H1 (cell line): ENCODE measurements around the gene RNU1-4. TPM values are rescaled to one million over a fixed set of nuclear protein-coding genes. Genes with fewer than 3 reads are reported as not detected.
"Not testable (repeated sequence)": the region's sequence is repeated elsewhere in the genome, so short reads cannot be mapped to it uniquely, and the experiment has no call there.

ENCODE experiments used
- CTCF ChIA-PET: fragments of 300-600 bp; sonication (Branson Sonifier 250); formaldehyde crosslinking; loops from one replicate; lab custom pipeline; 2021; ENCODE audit not compliant: partially characterized antibody; lab: Charles Lee
- POLR2A ChIA-PET: fragments of 300-600 bp; sonication (Branson Sonifier 250); formaldehyde crosslinking; loops from one replicate; lab custom pipeline; 2021; ENCODE audit warnings: inconsistent platforms; ENCODE audit not compliant: partially characterized antibody; lab: Charles Lee
- DNase-seq, 2 experiments: peaks; one replicate each; pipeline versions ENCODE4 v3.0.0 to v3.0.0-alpha.2; 2010 to 2022; ENCODE audit warnings: low spot score in 2 of 2, low read depth in 1 of 2, mixed read lengths in 1 of 2
- FAIRE-seq: peaks from 2 replicates; lab custom pipeline; 2011; peaks lifted over from hg19 to GRCh38; lab: Jason Lieb, UNC
- H2AFZ ChIP-seq: 2 replicates; pipeline ENCODE4 v1.8.1; 2012; ENCODE audit warnings: low read length, inconsistent platforms
- H2AK5ac ChIP-seq: 2 replicates; pipeline ENCODE4 v1.6.1; 2013; ENCODE audit warnings: low read depth, low read length
- H2BK120ac ChIP-seq: replicated peaks from 2 replicates; pipeline ENCODE3; 2013; ENCODE audit warnings: low read depth, low read length, inconsistent platforms
- H2BK12ac ChIP-seq: 2 replicates; pipeline ENCODE4 v1.6.1; 2013; ENCODE audit warnings: low read depth, low read length
- H2BK15ac ChIP-seq: 2 replicates; pipeline ENCODE4 v1.6.1; 2013; ENCODE audit warnings: low read length
- H2BK20ac ChIP-seq: 2 replicates; pipeline ENCODE4 v1.6.1; 2013; ENCODE audit warnings: low read length
- H2BK5ac ChIP-seq: 2 replicates; pipeline ENCODE4 v1.6.1; 2013; ENCODE audit warnings: low read depth, low read length
- H3K14ac ChIP-seq: 2 replicates; pipeline ENCODE4 v1.6.1; 2013; ENCODE audit warnings: inconsistent platforms; ENCODE audit not compliant: insufficient read length
- H3K18ac ChIP-seq: 2 replicates; pipeline ENCODE4 v1.6.1; 2013; ENCODE audit warnings: low read length; ENCODE audit errors: extremely low read depth
- H3K23ac ChIP-seq: 2 replicates; pipeline ENCODE4 v1.6.1; 2013; ENCODE audit warnings: inconsistent platforms; ENCODE audit not compliant: insufficient read length
- H3K23me2 ChIP-seq: 2 replicates; pipeline ENCODE4 v1.6.1; 2013; ENCODE audit warnings: low read depth, low read length
- H3K27ac ChIP-seq: 2 replicates; pipeline ENCODE4 v1.6.1; 2011; ENCODE audit warnings: low read depth, low read length, inconsistent platforms
- H3K27me3 ChIP-seq, 4 experiments: replicated peaks in 1 of 4; 1 replicate in 1 of 4; 2 replicates in 3 of 4; pipeline versions ENCODE4 v1.6.1 to v1.8.1; 2011 to 2013; ENCODE audit warnings: low read length in 3 of 4, mild to moderate bottlenecking in 3 of 4, inconsistent platforms in 2 of 4, mixed read lengths in 2 of 4, moderate library complexity in 1 of 4; ENCODE audit not compliant: control insufficient read depth in 3 of 4, insufficient read depth in 3 of 4; ENCODE audit errors: extremely low read depth in 1 of 4
- H3K36me3 ChIP-seq, 4 experiments: 2 replicates each; pipeline versions ENCODE4 v1.6.1 to v1.8.1; 2011 to 2013; ENCODE audit warnings: mild to moderate bottlenecking in 4 of 4, low read length in 3 of 4, moderate library complexity in 2 of 4, control low read depth in 1 of 4, inconsistent platforms in 1 of 4; ENCODE audit not compliant: insufficient read depth in 4 of 4, control insufficient read depth in 2 of 4
- H3K4ac ChIP-seq: replicated peaks from 2 replicates; pipeline ENCODE3; 2013; ENCODE audit warnings: low read length, low read depth, mixed read lengths, inconsistent platforms; ENCODE audit not compliant: insufficient read length
- H3K4me1 ChIP-seq, 4 experiments: replicated peaks in 1 of 4; 1 replicate in 1 of 4; 2 replicates in 3 of 4; pipeline versions ENCODE4 v1.6.1 to v1.8.1; 2011 to 2013; ENCODE audit warnings: low read length in 3 of 4, inconsistent platforms in 2 of 4, mixed read lengths in 1 of 4; ENCODE audit not compliant: insufficient read depth in 4 of 4, control insufficient read depth in 3 of 4
- H3K4me2 ChIP-seq, 2 experiments: 2 replicates each; pipeline versions ENCODE4 v1.6.1 to v1.8.1; 2011 to 2013; ENCODE audit warnings: low read depth in 2 of 2, low read length in 2 of 2, control low read depth in 1 of 2, inconsistent platforms in 1 of 2, mild to moderate bottlenecking in 1 of 2; ENCODE audit not compliant: insufficient read depth in 1 of 2
- H3K4me3 ChIP-seq, 4 experiments: fragments of 200-600, 300-600 bp in 1 of 4; sonication (generic), shearing (Covaris generic), sonication (Bioruptor Twin) in 1 of 4; 2 replicates each; pipeline versions ENCODE4 v1.5.1 to v1.8.1; 2011 to 2016; ENCODE audit warnings: low read length in 4 of 4, low read depth in 3 of 4, control low read depth in 2 of 4, inconsistent platforms in 2 of 4, mild to moderate bottlenecking in 2 of 4, mixed read lengths in 1 of 4, moderate library complexity in 1 of 4; ENCODE audit not compliant: insufficient read depth in 2 of 4; ENCODE audit errors: extremely low read depth in 1 of 4
- H3K56ac ChIP-seq: replicated peaks from 2 replicates; pipeline ENCODE3; 2013; ENCODE audit warnings: low read depth, mild to moderate bottlenecking, mixed read lengths, low read length, inconsistent platforms; ENCODE audit not compliant: insufficient read length
- H3K79me1 ChIP-seq: 2 replicates; pipeline ENCODE4 v1.6.1; 2013; ENCODE audit warnings: low read depth, low read length, control low read depth
- H3K79me2 ChIP-seq, 2 experiments: 2 replicates each; pipeline versions ENCODE4 v1.6.1 to v1.8.1; 2012 to 2013; ENCODE audit warnings: low read length in 2 of 2, mild to moderate bottlenecking in 2 of 2, inconsistent platforms in 1 of 2; ENCODE audit not compliant: insufficient read depth in 2 of 2, control insufficient read depth in 1 of 2
- H3K9ac ChIP-seq, 4 experiments: replicated peaks in 1 of 4; 1 replicate in 1 of 4; 2 replicates in 3 of 4; pipeline versions ENCODE4 v1.6.1 to v1.8.1; 2011 to 2013; ENCODE audit warnings: low read depth in 3 of 4, low read length in 3 of 4, control low read depth in 2 of 4, mild to moderate bottlenecking in 2 of 4, moderate library complexity in 2 of 4, inconsistent platforms in 1 of 4; ENCODE audit errors: extremely low read depth in 1 of 4
- H3K9me3 ChIP-seq, 2 experiments: 2 replicates each; pipeline versions ENCODE4 v1.6.1 to v1.8.1; 2012 to 2013; ENCODE audit warnings: mild to moderate bottlenecking in 2 of 2, moderate library complexity in 2 of 2, control low read depth in 1 of 2, inconsistent platforms in 1 of 2, low read depth in 1 of 2, low read length in 1 of 2, mixed read lengths in 1 of 2; ENCODE audit not compliant: insufficient read depth in 2 of 2
- H4K20me1 ChIP-seq, 2 experiments: replicated peaks in 1 of 2; 2 replicates each; pipeline versions ENCODE3 to v1.8.1; 2011 to 2013; ENCODE audit warnings: inconsistent platforms in 2 of 2, low read length in 2 of 2, mild to moderate bottlenecking in 1 of 2; ENCODE audit not compliant: insufficient read depth in 2 of 2, control insufficient read depth in 1 of 2
- H4K5ac ChIP-seq: 2 replicates; pipeline ENCODE4 v1.6.1; 2013; ENCODE audit warnings: low read length, low read depth, mixed read lengths, inconsistent platforms; ENCODE audit not compliant: insufficient read length
- H4K8ac ChIP-seq: 2 replicates; pipeline ENCODE4 v1.8.0; 2013; ENCODE audit warnings: mild to moderate bottlenecking, moderate library complexity, low read length, inconsistent platforms; ENCODE audit not compliant: insufficient read depth; ENCODE audit errors: extremely low read depth
- H4K91ac ChIP-seq: replicated peaks from 2 replicates; pipeline ENCODE3; 2013; ENCODE audit warnings: low read length, mixed read lengths, inconsistent platforms; ENCODE audit not compliant: insufficient read length
- whole genome bisulfite sequencing, 2 experiments: shearing (Covaris generic) in 1 of 2; methylation state at CpG; one replicate each; pipeline versions ENCODE4 v1.1.6 to v1.1.7; 2013 to 2015; ENCODE audit warnings: low lambda C conversion rate in 2 of 2, mixed read lengths in 2 of 2, inconsistent platforms in 1 of 2, low coverage in 1 of 2, missing lambda C conversion rate in 1 of 2; ENCODE audit not compliant: insufficient replicate concordance in 2 of 2, insufficient coverage in 1 of 2, insufficient read length in 1 of 2; ENCODE audit errors: extremely low coverage in 1 of 2, missing lambda C conversion rate in 1 of 2; 5-methylcytosine and 5-hydroxymethylcytosine counted together
- polyA plus RNA-seq, 7 experiments: library from polyadenylated mRNA; depleted of rRNA in 3 of 7; stranded (reverse) in 5 of 7; unstranded in 2 of 7; fragments of >200 nt in 5 of 7; fragments of 200-250 nt in 2 of 7; gene quantifications; 1 replicate in 5 of 7; 2 replicates in 1 of 7; 4 replicates in 1 of 7; pipeline versions ENCODE4 v1.2.1 to v1.2.3, GENCODE V29; 2011 to 2013; ENCODE audit warnings: missing spikeins in 2 of 7, mixed read lengths in 2 of 7
- total RNA-seq: library from RNA; stranded (reverse); fragmentation: NEBNext Ultra II Directional; extraction: Animal tissue kit (Norgen Biotek cat#: 25700); gene quantifications from 2 replicates; pipeline ENCODE4 v1.2.1, GENCODE V29; 2021

Gene RNU1-4
- total and polyA plus RNA-seq, 2 of the 8 experiments (the other 6 are each of a cell fraction or from before 2014, with no cell fraction given) = 145 to 1,303 TPM

DNA sequence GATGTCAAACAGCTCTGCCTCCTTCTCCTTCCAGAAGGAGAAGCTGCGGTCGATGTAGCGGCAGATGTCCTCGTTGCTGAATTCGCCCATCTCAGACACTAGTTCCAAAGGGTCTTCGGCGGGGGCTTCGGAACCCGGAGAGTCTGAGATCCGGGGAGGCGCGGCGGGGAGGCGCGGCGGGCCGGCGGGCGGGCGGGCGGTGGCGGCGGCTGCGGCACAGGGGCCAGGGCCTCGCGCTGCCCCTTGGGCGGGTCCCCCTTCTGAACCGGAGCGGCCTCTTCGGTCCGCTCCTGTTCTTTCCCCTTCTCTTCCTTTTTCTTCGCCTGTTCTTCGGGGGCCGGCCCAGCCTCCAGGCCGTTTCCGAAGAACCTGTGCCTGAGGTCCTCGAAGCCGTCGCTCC lies 48.0 kb upstream of the RNU1-4 start:
- not testable (repeated sequence) for H4K8ac ChIP-seq, H2AFZ ChIP-seq, H3K36me3 ChIP-seq, H3K79me2 ChIP-seq, FAIRE-seq, H2BK5ac ChIP-seq, H2AK5ac ChIP-seq, H4K5ac ChIP-seq, H2BK20ac ChIP-seq, H3K27me3 ChIP-seq, H3K23ac ChIP-seq, H2BK120ac ChIP-seq, H3K9me3 ChIP-seq, H4K20me1 ChIP-seq, DNase-seq, H3K9ac ChIP-seq, H3K79me1 ChIP-seq, H3K27ac ChIP-seq, H3K4ac ChIP-seq, H3K14ac ChIP-seq, H3K18ac ChIP-seq, H2BK12ac ChIP-seq, H3K4me2 ChIP-seq, H3K4me1 ChIP-seq, H3K56ac ChIP-seq, H3K23me2 ChIP-seq, H4K91ac ChIP-seq, H2BK15ac ChIP-seq, H3K4me3 ChIP-seq
- CTCF ChIA-PET = interaction anchor here (2.2 to 27.1 kb wide), 3 partner anchors 21 to 75 kb away, joined by 5 to 723 read pairs (median 611); partner anchors contain the start of gene NBPF1
- POLR2A ChIA-PET = interaction anchor here (0.7 to 7.3 kb wide), 6 partner anchors 9 to 80 kb away, joined by 3 to 52 read pairs (median 4); no protein-coding TSS in a partner anchor
- WGBS, 2 experiments = no CpG with 5 or more reads among the region's 39 CpGs
